ENCODE results near the gene SDK2.

The SDK2 gene

DNA sequence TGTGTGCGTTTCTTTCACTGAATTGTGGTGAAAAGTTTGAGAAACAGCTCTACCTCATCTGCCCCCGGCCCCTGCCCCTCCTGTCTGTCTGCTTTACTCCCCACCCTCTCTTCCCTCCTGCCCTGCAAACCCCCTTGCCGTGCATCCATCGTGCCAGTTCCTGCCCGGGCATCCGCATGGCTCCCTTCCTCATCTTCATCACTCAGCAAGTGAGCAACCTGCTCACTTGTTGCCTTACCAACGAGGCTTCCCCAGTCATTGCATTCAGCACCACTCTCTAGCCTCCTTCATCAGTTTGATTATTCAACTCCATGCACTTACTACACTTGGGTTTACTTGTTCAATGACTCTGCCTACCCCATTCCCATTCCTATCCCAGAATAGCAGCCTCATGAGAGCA lies 34.8 kb upstream of the SDK2 start:
- ChIA-PET CTCF (no interaction called here), POLR2A (no interaction called here)
- DNase-seq (ENCODE audit: extremely low spot score) = no peak
- TF ChIP-seq FOXK2 (IDR thresholded peaks at IDR 0.05) = no peak
- TF ChIP-seq HDGF (IDR thresholded peaks at IDR 0.05; ENCODE audit: borderline replicate concordance) = no peak
- no peak for TF ChIP-seq LEF1 (IDR thresholded peaks at IDR 0.05; ENCODE audit: borderline replicate concordance)
- TF ChIP-seq NFRKB (IDR thresholded peaks at IDR 0.05) = no peak
- no peak for TF ChIP-seq L3MBTL2 (conservative IDR thresholded peaks at IDR 0.05)
- no peak for TF ChIP-seq FOXM1 (IDR thresholded peaks at IDR 0.05; ENCODE audit: borderline replicate concordance)

- DNase-seq (ENCODE audit: extremely low spot score) = no peak
- POLR2A ChIA-PET = no interaction called here
- TF ChIP-seq SP1 (IDR thresholded peaks at IDR 0.05) = no peak
- CTCF ChIA-PET = no interaction called here
These were observed 25.5 kb upstream of the SDK2 start for GRCh38 chr17:73669771-73670170.

DNA sequence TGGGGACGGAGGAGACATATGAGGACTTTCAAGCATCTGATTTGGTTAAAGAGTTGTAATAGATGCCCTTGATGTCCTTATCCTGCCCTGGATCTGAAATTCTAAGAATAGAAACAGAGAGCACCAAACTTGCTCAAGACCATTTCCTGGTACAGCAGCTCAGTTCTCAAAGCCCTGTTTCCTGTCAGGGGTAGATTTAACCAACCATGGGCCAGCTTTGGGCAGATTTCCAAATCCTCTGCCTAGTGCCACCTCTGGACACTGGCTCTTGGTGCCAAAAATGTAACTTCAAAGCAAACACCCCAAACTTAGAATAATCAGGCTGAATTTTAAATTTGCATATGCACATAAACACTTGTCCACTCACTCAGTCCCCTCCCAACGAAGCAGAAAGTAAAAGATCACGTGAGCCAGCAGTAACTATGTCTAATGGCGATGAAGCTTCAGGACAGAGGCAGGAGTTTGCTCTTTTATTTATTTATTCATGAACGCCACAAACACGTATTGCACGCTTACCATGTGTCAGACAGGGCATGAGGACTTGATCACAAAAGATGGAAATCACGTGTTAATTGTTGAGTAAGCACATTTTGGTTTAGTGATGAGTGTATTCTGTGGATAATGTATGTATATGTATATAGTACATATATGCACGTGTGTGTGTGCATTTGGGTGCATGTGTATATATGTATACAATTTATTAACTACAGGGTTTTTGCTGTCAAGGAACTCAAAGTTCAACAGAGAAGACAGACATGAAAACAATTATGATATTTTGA lies 23.1 kb upstream of the SDK2 start:
- ChIA-PET CTCF (no interaction called here), POLR2A (no interaction called here)
- TF ChIP-seq LEF1 (IDR thresholded peaks at IDR 0.05; ENCODE audit: borderline replicate concordance) = no peak
- TF ChIP-seq ELF4 (IDR thresholded peaks at IDR 0.05) = no peak
- TF ChIP-seq HDGF (IDR thresholded peaks at IDR 0.05; ENCODE audit: borderline replicate concordance) = no peak
- no peak for TF ChIP-seq FOXK2 (IDR thresholded peaks at IDR 0.05)
- TF ChIP-seq TARDBP (IDR thresholded peaks at IDR 0.05) = no peak
- TF ChIP-seq NFRKB (IDR thresholded peaks at IDR 0.05) = no peak
- no peak for TF ChIP-seq ZNF384 (IDR thresholded peaks at IDR 0.05)
- no peak for TF ChIP-seq SP1 (IDR thresholded peaks at IDR 0.05)
- TF ChIP-seq SUZ12 (IDR thresholded peaks at IDR 0.05) = no peak
- TF ChIP-seq L3MBTL2 (conservative IDR thresholded peaks at IDR 0.05) = no peak
- no peak for TF ChIP-seq CTBP1 (IDR thresholded peaks at IDR 0.05; ENCODE audit: borderline replicate concordance)
- TF ChIP-seq BHLHE40 (IDR thresholded peaks at IDR 0.05; ENCODE audit: borderline replicate concordance) = no peak
- DNase-seq (ENCODE audit: extremely low spot score) = no peak

GRCh38 chr17:73663614-73664013 lies 19.4 kb upstream of the SDK2 start:
- ChIA-PET POLR2A (no interaction called here), CTCF (no interaction called here)
- TF ChIP-seq LEF1 (IDR thresholded peaks at IDR 0.05; ENCODE audit: borderline replicate concordance) (no peak), FOXK2 (IDR thresholded peaks at IDR 0.05) (no peak), CTBP1 (IDR thresholded peaks at IDR 0.05; ENCODE audit: borderline replicate concordance) (no peak), TARDBP (IDR thresholded peaks at IDR 0.05) (no peak), SUZ12 (IDR thresholded peaks at IDR 0.05) (no peak), ELF4 (IDR thresholded peaks at IDR 0.05) (no peak), FOXA1 (IDR thresholded peaks at IDR 0.05) (no peak), BHLHE40 (IDR thresholded peaks at IDR 0.05; ENCODE audit: borderline replicate concordance) (no peak), ARNT (IDR thresholded peaks at IDR 0.05) (no peak), FOXM1 (IDR thresholded peaks at IDR 0.05; ENCODE audit: borderline replicate concordance) (no peak), ZNF384 (IDR thresholded peaks at IDR 0.05) (no peak)
- DNase-seq (ENCODE audit: extremely low spot score) = no peak

DNA sequence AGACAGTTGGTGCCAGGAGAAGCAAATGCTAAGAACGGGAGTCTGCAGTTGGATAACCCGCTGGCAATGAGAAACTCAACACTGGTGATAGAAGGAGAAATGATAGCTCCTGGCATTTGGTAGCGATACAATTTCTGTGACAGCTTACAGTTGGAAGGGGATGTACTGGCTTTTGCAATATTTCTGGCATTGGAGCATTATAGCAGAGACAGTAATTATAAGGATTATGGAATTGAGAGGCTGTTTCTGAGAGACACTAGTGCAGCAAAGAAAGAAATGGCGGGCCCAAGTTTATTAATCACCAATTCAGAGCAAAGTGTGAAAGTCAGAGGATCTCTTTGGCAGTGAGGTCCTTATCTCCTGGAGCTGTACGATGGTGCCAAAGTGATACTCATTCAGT lies 16.1 kb upstream of the SDK2 start:
- CTCF ChIA-PET = no interaction called here
- no peak for DNase-seq (ENCODE audit: extremely low spot score)
- POLR2A ChIA-PET = no interaction called here
- TF ChIP-seq ARNT (IDR thresholded peaks at IDR 0.05) (no peak), NFRKB (IDR thresholded peaks at IDR 0.05) (no peak), L3MBTL2 (conservative IDR thresholded peaks at IDR 0.05) (no peak), ZNF384 (IDR thresholded peaks at IDR 0.05) (no peak), SP1 (IDR thresholded peaks at IDR 0.05) (no peak), ELF4 (IDR thresholded peaks at IDR 0.05) (no peak), CTBP1 (IDR thresholded peaks at IDR 0.05; ENCODE audit: borderline replicate concordance) (no peak), HDGF (IDR thresholded peaks at IDR 0.05; ENCODE audit: borderline replicate concordance) (no peak), FOXM1 (IDR thresholded peaks at IDR 0.05; ENCODE audit: borderline replicate concordance) (no peak), LEF1 (IDR thresholded peaks at IDR 0.05; ENCODE audit: borderline replicate concordance) (no peak), FOXK2 (IDR thresholded peaks at IDR 0.05) (no peak), TARDBP (IDR thresholded peaks at IDR 0.05) (no peak), FOXA1 (IDR thresholded peaks at IDR 0.05) (no peak), BHLHE40 (IDR thresholded peaks at IDR 0.05; ENCODE audit: borderline replicate concordance) (no peak), SUZ12 (IDR thresholded peaks at IDR 0.05) (no peak)
- TF ChIP-seq, protein P1, sequence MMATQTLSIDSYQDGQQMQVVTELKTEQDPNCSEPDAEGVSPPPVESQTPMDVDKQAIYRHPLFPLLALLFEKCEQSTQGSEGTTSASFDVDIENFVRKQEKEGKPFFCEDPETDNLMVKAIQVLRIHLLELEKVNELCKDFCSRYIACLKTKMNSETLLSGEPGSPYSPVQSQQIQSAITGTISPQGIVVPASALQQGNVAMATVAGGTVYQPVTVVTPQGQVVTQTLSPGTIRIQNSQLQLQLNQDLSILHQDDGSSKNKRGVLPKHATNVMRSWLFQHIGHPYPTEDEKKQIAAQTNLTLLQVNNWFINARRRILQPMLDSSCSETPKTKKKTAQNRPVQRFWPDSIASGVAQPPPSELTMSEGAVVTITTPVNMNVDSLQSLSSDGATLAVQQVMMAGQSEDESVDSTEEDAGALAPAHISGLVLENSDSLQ (IDR thresholded peaks at IDR 0.05) = no peak

- no peak for TF ChIP-seq ELF4 (IDR thresholded peaks at IDR 0.05)
- no peak for DNase-seq (ENCODE audit: extremely low spot score)
- CTCF ChIA-PET = no interaction called here
- POLR2A ChIA-PET = no interaction called here
These were observed 14.7 kb upstream of the SDK2 start for GRCh38 chr17:73658821-73659515.

DNA sequence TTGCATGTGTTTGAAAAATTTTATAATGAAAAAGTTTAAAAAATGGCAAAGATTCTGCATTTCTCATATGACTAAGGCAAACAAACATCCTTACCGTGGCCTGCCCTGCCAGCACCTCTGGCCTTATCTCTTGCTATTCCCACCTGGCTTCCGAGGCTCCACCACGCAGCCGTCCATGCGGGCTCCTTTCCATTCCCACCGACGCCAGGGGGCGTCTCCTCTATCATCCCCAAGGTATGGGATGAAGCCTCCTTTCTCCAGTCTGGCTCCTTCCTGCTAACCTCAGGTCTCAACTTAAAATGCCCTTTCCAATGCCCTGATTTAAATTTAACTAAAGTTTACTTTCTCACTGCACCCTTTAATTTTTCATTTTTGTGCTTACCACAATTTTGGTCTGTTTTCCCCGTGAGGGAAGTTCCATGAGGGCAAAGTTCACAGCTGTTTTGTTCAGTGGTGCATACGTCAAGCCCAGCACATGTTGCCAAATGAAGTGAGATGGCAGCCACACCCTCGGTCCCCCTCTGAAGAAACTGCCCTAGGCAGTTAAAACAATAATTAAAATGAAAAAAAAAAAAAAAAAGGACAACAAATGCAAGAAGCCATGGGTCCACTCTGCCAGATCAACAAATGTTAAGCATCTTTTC lies 13.3 kb upstream of the SDK2 start:
- POLR2A ChIA-PET = no interaction called here
- CTCF ChIA-PET = interaction anchor here (0.6 kb wide), 1 partner anchor 149 kb away, joined by 3 read pairs; no protein-coding TSS in a partner anchor
- DNase-seq (ENCODE audit: extremely low spot score) = peak; percentile 71
- no peak for TF ChIP-seq BHLHE40 (IDR thresholded peaks at IDR 0.05; ENCODE audit: borderline replicate concordance)
- peak; percentile 59 for TF ChIP-seq L3MBTL2 (conservative IDR thresholded peaks at IDR 0.05)
